Vagina (tissue), 2 donors: ENCODE data around the gene AHDC1.

Source experiments
- CTCF ChIP-seq, 3 experiments: fragments of 450-650 bp in 2 of 3; fragments of 200-600 bp in 1 of 3; sonication (generic) in 1 of 3; IDR thresholded peaks; one replicate each; pipeline ENCODE4 v1.5.1; 2017 to 2019; ENCODE audit warnings: antibody characterized with exemption in 3 of 3, mild to moderate bottlenecking in 2 of 3, moderate library complexity in 2 of 3
- POLR2A ChIP-seq, 2 donors: fragments of 450-650 bp; IDR thresholded peaks; one replicate each; pipeline ENCODE4 v1.6.1; 2017; ENCODE audit warnings: antibody characterized with exemption in 2 of 2, mild to moderate bottlenecking in 2 of 2, moderate library complexity in 2 of 2
- POLR2AphosphoS5 ChIP-seq, 2 donors: sonication (generic); formaldehyde crosslinking; IDR thresholded peaks; one replicate each; pipeline ENCODE4 v1.9.0; 2017; ENCODE audit warnings: antibody characterized with exemption in 2 of 2, mild to moderate bottlenecking in 2 of 2, low read depth in 1 of 2; ENCODE audit not compliant: insufficient read depth in 1 of 2

DNA sequence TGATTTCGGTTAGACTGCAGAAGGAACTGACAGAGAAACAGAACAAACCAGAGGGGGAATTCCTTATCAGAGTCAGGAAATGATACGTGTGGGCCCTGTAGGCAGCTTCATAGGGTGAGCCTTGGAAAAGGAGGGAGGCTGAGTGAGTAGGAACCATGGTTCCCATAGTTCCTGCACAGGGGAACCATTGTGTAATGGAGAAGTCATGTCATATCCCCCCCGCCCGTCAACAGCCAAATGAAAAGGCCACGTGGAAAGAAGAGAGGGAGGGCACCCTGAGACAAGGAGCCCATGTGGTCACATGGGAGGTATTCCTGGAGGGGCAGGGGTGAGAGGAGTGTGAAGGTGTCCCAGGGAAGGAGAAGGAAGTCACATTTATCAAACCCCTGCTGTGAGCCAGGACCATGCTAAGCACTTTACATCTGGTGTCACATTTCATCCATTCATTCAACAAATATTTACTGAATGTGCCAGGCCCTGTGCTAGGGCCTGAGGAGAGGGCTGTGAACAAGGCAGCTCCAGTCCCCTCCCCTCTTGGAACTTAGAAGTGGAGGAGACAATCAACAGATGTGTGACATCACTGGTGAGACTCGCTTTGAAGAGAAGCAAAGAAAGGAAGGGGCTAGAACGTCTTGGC is 46.7 kb upstream of the AHDC1 start:
- no peak for TF ChIP-seq CTCF (IDR thresholded peaks at IDR 0.05)
- no peak for TF ChIP-seq POLR2A (IDR thresholded peaks at IDR 0.05)
- no peak for TF ChIP-seq POLR2AphosphoS5 (IDR thresholded peaks at IDR 0.05; ENCODE audit: insufficient read depth in 1 of 2, low read depth in 1 of 2)
